IMR-90 (cell line): ENCODE measurements around the gene HCK. TPM values are rescaled to one million over a fixed set of nuclear protein-coding genes. Genes with fewer than 3 reads are reported as not detected.

Experiments
- ATAC-seq: fragments of 200-7000 bp; cut with Tn5 transposase; 2 replicates; pipeline ENCODE4 v1.9.1; 2020; ENCODE audit warnings: low read depth, mild to moderate bottlenecking, moderate library complexity
- BruUV-seq: library from RNA; stranded (reverse); fragments of 400-500 nt; replicated peaks from 2 replicates; lab custom pipeline; 2021; lab: Mats Ljungman, UMichigan
- CTCF ChIA-PET: fragments of 300-600 bp; formaldehyde crosslinking; extraction: SDS; loops from one replicate; lab custom pipeline; 2021; ENCODE audit warnings: antibody characterized with exemption; lab: Yijun Ruan, JAX
- POLR2A ChIA-PET: fragments of 300-600 bp; sonication (Branson Sonifier 250); formaldehyde crosslinking; loops from one replicate; lab custom pipeline; 2022; ENCODE audit warnings: antibody characterized with exemption; ENCODE audit not compliant: unreplicated experiment; lab: Charles Lee
- DNase-seq: peaks from one replicate; pipeline ENCODE4 v3.0.0; 2013
- H2AFZ ChIP-seq: replicated peaks from 2 replicates; pipeline ENCODE3; 2013; ENCODE audit warnings: low read length, mild to moderate bottlenecking; ENCODE audit not compliant: poor library complexity
- H2AK5ac ChIP-seq: 2 replicates; pipeline ENCODE4 v1.6.1; 2013; ENCODE audit warnings: low read depth, low read length, inconsistent platforms
- H2AK9ac ChIP-seq: replicated peaks from 2 replicates; pipeline ENCODE3; 2013; ENCODE audit warnings: mild to moderate bottlenecking, low read depth, low read length, moderate library complexity; ENCODE audit not compliant: poor library complexity
- H2BK120ac ChIP-seq: 2 replicates; pipeline ENCODE4 v1.6.1; 2013; ENCODE audit warnings: low read depth, low read length, inconsistent platforms
- H2BK15ac ChIP-seq: 3 replicates; pipeline ENCODE4 v1.6.1; 2013; ENCODE audit warnings: low read depth, low read length, inconsistent platforms
- H2BK20ac ChIP-seq: 2 replicates; pipeline ENCODE4 v1.6.1; 2013; ENCODE audit warnings: low read depth, mild to moderate bottlenecking, inconsistent platforms, low read length, moderate library complexity
- H2BK5ac ChIP-seq: 2 replicates; pipeline ENCODE4 v1.6.1; 2013; ENCODE audit warnings: mild to moderate bottlenecking, low read depth, low read length, inconsistent platforms; ENCODE audit not compliant: poor library complexity, severe bottlenecking
- H3K14ac ChIP-seq: replicated peaks from 2 replicates; pipeline ENCODE4 v1.6.1; 2013; ENCODE audit warnings: low read depth, low read length, inconsistent platforms
- H3K18ac ChIP-seq: 2 replicates; pipeline ENCODE4 v1.6.1; 2013; ENCODE audit warnings: low read depth, low read length, control low read depth
- H3K23ac ChIP-seq: 2 replicates; pipeline ENCODE4 v1.6.1; 2013; ENCODE audit warnings: low read depth, low read length, inconsistent platforms
- H3K27ac ChIP-seq: 2 replicates; pipeline ENCODE4 v1.5.1; 2013; ENCODE audit warnings: mild to moderate bottlenecking, control low read depth, low read length; ENCODE audit not compliant: insufficient read depth
- H3K27me3 ChIP-seq: 2 replicates; pipeline ENCODE4 v1.6.1; 2013; ENCODE audit warnings: low read length; ENCODE audit not compliant: control insufficient read depth, insufficient read depth
- H3K36me3 ChIP-seq: 2 replicates; pipeline ENCODE4 v1.6.1; 2013; ENCODE audit warnings: low read length, mixed read lengths; ENCODE audit not compliant: control insufficient read depth, insufficient read depth
- H3K4ac ChIP-seq: 2 replicates; pipeline ENCODE4 v1.6.1; 2013; ENCODE audit warnings: low read depth, low read length, inconsistent platforms
- H3K4me1 ChIP-seq: 2 replicates; pipeline ENCODE4 v1.6.1; 2013; ENCODE audit warnings: low read length, mixed read lengths; ENCODE audit not compliant: control insufficient read depth, insufficient read depth
- H3K4me2 ChIP-seq: 2 replicates; pipeline ENCODE4 v1.6.1; 2013; ENCODE audit warnings: low read depth, mild to moderate bottlenecking, control low read depth, low read length, moderate library complexity
- H3K4me3 ChIP-seq: 2 replicates; pipeline ENCODE4 v1.5.1; 2013; ENCODE audit warnings: low read depth, mild to moderate bottlenecking, control low read depth, low read length, moderate library complexity; ENCODE audit not compliant: insufficient read depth
- H3K56ac ChIP-seq: 2 replicates; pipeline ENCODE4 v1.6.1; 2013; ENCODE audit warnings: low read length, inconsistent platforms; ENCODE audit not compliant: insufficient read depth; ENCODE audit errors: extremely low read depth
- H3K79me1 ChIP-seq, 2 experiments: 2 replicates each; pipeline ENCODE4 v1.6.1; 2013; ENCODE audit warnings: low read length in 2 of 2, inconsistent platforms in 1 of 2, low read depth in 1 of 2
- H3K9ac ChIP-seq: 2 replicates; pipeline ENCODE4 v1.6.1; 2013; ENCODE audit warnings: low read depth, low read length, control low read depth
- H3K9me1 ChIP-seq: 2 replicates; pipeline ENCODE4 v1.6.1; 2013; ENCODE audit warnings: low read length, inconsistent platforms; ENCODE audit not compliant: insufficient read depth
- H3K9me3 ChIP-seq: 2 replicates; pipeline ENCODE4 v1.6.1; 2013; ENCODE audit warnings: low read length; ENCODE audit not compliant: control insufficient read depth, insufficient read depth
- H4K20me1 ChIP-seq: 2 replicates; pipeline ENCODE4 v1.6.1; 2013; ENCODE audit warnings: low read length, inconsistent platforms; ENCODE audit not compliant: insufficient read depth
- H4K5ac ChIP-seq: 2 replicates; pipeline ENCODE4 v1.6.1; 2013; ENCODE audit warnings: mild to moderate bottlenecking, low read depth, low read length, control low read depth
- H4K8ac ChIP-seq, 2 experiments: 2 replicates each; pipeline ENCODE4 v1.6.1; 2013; ENCODE audit warnings: low read depth in 2 of 2, low read length in 2 of 2, control low read depth in 1 of 2, inconsistent platforms in 1 of 2
- H4K91ac ChIP-seq: 2 replicates; pipeline ENCODE4 v1.6.1; 2013; ENCODE audit warnings: low read depth, low read length, inconsistent platforms; ENCODE audit not compliant: insufficient read depth
- BHLHE40 ChIP-seq: fragments of 150-350 bp; IDR thresholded peaks from 2 replicates; pipeline ENCODE4 v1.6.1; 2016; ENCODE audit warnings: mild to moderate bottlenecking, low read depth, low read length
- CEBPB ChIP-seq: IDR thresholded peaks from 2 replicates; pipeline ENCODE4 v1.6.1; 2012; ENCODE audit warnings: low read depth, low read length, improper control_type of control experiment
- CHD1 ChIP-seq: IDR thresholded peaks from 2 replicates; pipeline ENCODE4 v1.6.1; 2012; ENCODE audit warnings: low read depth, low read length, improper control_type of control experiment
- CTCF ChIP-seq: conservative IDR thresholded peaks from 2 replicates; pipeline ENCODE4 v1.5.1; 2012; ENCODE audit warnings: mild to moderate bottlenecking, low read depth, low read length, improper control_type of control experiment
- ELK1 ChIP-seq: fragments of 150-350 bp; IDR thresholded peaks from 2 replicates; pipeline ENCODE4 v1.6.1; 2016; ENCODE audit warnings: low read depth, mild to moderate bottlenecking, low read length, moderate library complexity, borderline replicate concordance
- FOS ChIP-seq: fragments of 150-350 bp; IDR thresholded peaks from 2 replicates; pipeline ENCODE4 v1.6.1; 2016; ENCODE audit warnings: low read depth, low read length
- MAFK ChIP-seq: IDR thresholded peaks from 2 replicates; pipeline ENCODE4 v1.6.1; 2012; ENCODE audit warnings: low read depth, low read length, improper control_type of control experiment
- MAZ ChIP-seq: IDR thresholded peaks from 2 replicates; pipeline ENCODE4 v1.6.1; 2012; ENCODE audit warnings: low read depth, mild to moderate bottlenecking, low read length, improper control_type of control experiment, moderate library complexity, borderline replicate concordance
- MXI1 ChIP-seq: IDR thresholded peaks from 2 replicates; pipeline ENCODE4 v1.6.1; 2012; ENCODE audit warnings: low read depth, mild to moderate bottlenecking, low read length, moderate library complexity, borderline replicate concordance
- NFE2L2 ChIP-seq: fragments of 150-350 bp; IDR thresholded peaks from 2 replicates; pipeline ENCODE4 v1.6.1; 2016; ENCODE audit warnings: low read depth, mild to moderate bottlenecking, low read length
- POLR2A ChIP-seq: IDR thresholded peaks from 2 replicates; pipeline ENCODE4 v1.6.1; 2012; ENCODE audit warnings: mild to moderate bottlenecking, low read depth, low read length
- RCOR1 ChIP-seq: IDR thresholded peaks from 2 replicates; pipeline ENCODE4 v1.6.1; 2012; ENCODE audit warnings: mild to moderate bottlenecking, low read length, improper control_type of control experiment; ENCODE audit not compliant: insufficient replicate concordance
- RFX5 ChIP-seq: IDR thresholded peaks from 2 replicates; pipeline ENCODE4 v1.8.0; 2012; ENCODE audit warnings: low read depth, mild to moderate bottlenecking, low read length, moderate library complexity
- SMC3 ChIP-seq: fragments of 150-350 bp; IDR thresholded peaks from 2 replicates; pipeline ENCODE4 v1.6.1; 2016; ENCODE audit warnings: low read depth, mild to moderate bottlenecking, antibody characterized with exemption, low read length, moderate library complexity
- WGBS, 2 experiments: methylation state at CpG; one replicate each; pipeline versions ENCODE4 v1.1.5 to v1.1.7; 2013; ENCODE audit warnings: missing lambda C conversion rate in 2 of 2; ENCODE audit not compliant: insufficient read length in 1 of 2; ENCODE audit errors: extremely low coverage in 2 of 2; 5-methylcytosine and 5-hydroxymethylcytosine counted together
- dilution Hi-C: fragments of 300-500 bp; cut with HindIII; formaldehyde crosslinking; loops from one replicate; pipeline ENCODE4 v1.14.3; 2018; ENCODE audit warnings: low sequenced_read_pairs; ENCODE audit not compliant: unreplicated experiment
- in situ Hi-C: fragments of 300-500 bp; cut with MboI; formaldehyde crosslinking; loops from 3 replicates; pipeline ENCODE4 v1.14.3; 2019; ENCODE audit warnings: low sequenced_read_pairs, inconsistent platforms, mixed read lengths
- intact Hi-C: fragments of 100-400 bp; cut with micrococcal nuclease; formaldehyde crosslinking; loops from 2 replicates; pipeline ENCODE4 v1.10.0; 2022
- polyA plus RNA-seq, 3 experiments: library from polyadenylated mRNA; depleted of rRNA; stranded (reverse); fragments of >200 nt; gene quantifications; 2 replicates each; pipeline ENCODE4 v1.2.3, GENCODE V29; 2012; ENCODE audit warnings: low replicate concordance in 1 of 3
- total RNA-seq: library from RNA; depleted of rRNA; stranded (reverse); fragments of >200 nt; gene quantifications from 2 replicates; pipeline ENCODE4 v1.2.3, GENCODE V29; 2012

The HCK gene
- total and polyA plus RNA-seq, 2 of the 4 experiments (the other 2 are of a cell fraction): not detected

- no peaks in the 10 kb centered on the region for H3K4me1 ChIP-seq
- no peak overlapping the region for H4K8ac ChIP-seq
- no peak for TF ChIP-seq CTCF
- no peak for TF ChIP-seq MXI1
- TF ChIP-seq NFE2L2: no peak
- TF ChIP-seq POLR2A: no peak
- TF ChIP-seq RFX5: no peak
- TF ChIP-seq CEBPB: no peak
- no peak for TF ChIP-seq ELK1
- TF ChIP-seq CHD1: no peak
- TF ChIP-seq FOS: no peak
- TF ChIP-seq MAZ: no peak
- TF ChIP-seq SMC3: no peak
- TF ChIP-seq MAFK: no peak
- TF ChIP-seq BHLHE40: no peak
- TF ChIP-seq RCOR1: no peak
- no peak overlapping the region for H2BK120ac ChIP-seq
- intact Hi-C loops: no loop called here
- no peak overlapping the region for H3K18ac ChIP-seq
- H2BK20ac ChIP-seq: no peak overlapping the region
- ATAC-seq (no peak), DNase-seq (no peak)
- CTCF ChIA-PET: interaction anchor here (0.5 kb wide), 1 partner anchor 267 kb away, joined by 3 read pairs; no protein-coding TSS in a partner anchor
- dilution Hi-C loops: no loop called here
- H2BK15ac ChIP-seq: no peak overlapping the region
- POLR2A ChIA-PET: no interaction called here
- no peak overlapping the region for H4K5ac ChIP-seq
- no peak overlapping the region for H3K4ac ChIP-seq
- H3K9ac ChIP-seq: no peak overlapping the region
- no peak overlapping the region for H3K56ac ChIP-seq
- H2BK5ac ChIP-seq: no peak overlapping the region
- H4K91ac ChIP-seq: no peak overlapping the region
- H3K36me3 ChIP-seq: no peaks in the 10 kb centered on the region
- H3K9me1 ChIP-seq: no peaks in the 10 kb centered on the region
- no peak overlapping the region for H3K4me3 ChIP-seq
- H3K9me3 ChIP-seq: no peaks in the 10 kb centered on the region
- H3K23ac ChIP-seq: no peak overlapping the region
- in situ Hi-C loops: no loop called here
- no peaks in the 10 kb centered on the region for H3K79me1 ChIP-seq
- no TSS peak for BruUV-seq
- H3K27ac ChIP-seq: no peak overlapping the region
- H2AK9ac ChIP-seq: no peak overlapping the region
- no peak overlapping the region for H3K4me2 ChIP-seq
- no peak overlapping the region for H3K14ac ChIP-seq
- H3K27me3 ChIP-seq: peaks cover 59% of the 10 kb centered on the region
- no peak overlapping the region for H2AK5ac ChIP-seq
- H4K20me1 ChIP-seq: no peaks in the 10 kb centered on the region
- WGBS, 2 experiments: no CpG with 5 or more reads among the region's 10 CpGs
- no peak overlapping the region for H2AFZ ChIP-seq
Observed at GRCh38 chr20:32007787-32008616, 44.0 kb upstream of the HCK start.
